ENCODE results near the gene LYPD6B.
A peak's percentile ranks its signal among the peaks of the same experiment; 100 is the strongest.

LYPD6B gene

GRCh38 chr2:149076863-149077412 lies 38.4 kb downstream of the LYPD6B start:
- peak; percentile 55 for DNase-seq (ENCODE audit: low spot score)

GRCh38 chr2:149077861-149078260 lies 39.4 kb downstream of the LYPD6B start:
- DNase-seq (ENCODE audit: low spot score), result no peak

- no peak for DNase-seq (ENCODE audit: low spot score)
Measured at GRCh38 chr2:149080099-149080498, 41.6 kb downstream of the LYPD6B start.

GRCh38 chr2:149080971-149081370 lies 42.5 kb downstream of the LYPD6B start:
- no peak for DNase-seq (ENCODE audit: low spot score)

- DNase-seq (ENCODE audit: low spot score), result no peak
Measured at GRCh38 chr2:149082079-149082478, 43.6 kb downstream of the LYPD6B start.

GRCh38 chr2:149082735-149083134 lies 44.2 kb downstream of the LYPD6B start:
- DNase-seq (ENCODE audit: low spot score), result no peak

GRCh38 chr2:149084924-149085795 lies 46.7 kb downstream of the LYPD6B start:
- DNase-seq (ENCODE audit: low spot score), result no peak

- no peak for DNase-seq (ENCODE audit: low spot score)
Measured at GRCh38 chr2:149087751-149088150, 49.3 kb downstream of the LYPD6B start.

- no peak for DNase-seq (ENCODE audit: low spot score)
Measured at GRCh38 chr2:149089068-149089467, 50.6 kb downstream of the LYPD6B start.

- no peak for DNase-seq (ENCODE audit: low spot score)
Measured at GRCh38 chr2:149090706-149091105, 52.2 kb downstream of the LYPD6B start.

GRCh38 chr2:149093579-149093978 lies 55.1 kb downstream of the LYPD6B start:
- no peak for DNase-seq (ENCODE audit: low spot score)

- no peak for DNase-seq (ENCODE audit: low spot score)
Measured at GRCh38 chr2:149094217-149095015, 55.9 kb downstream of the LYPD6B start.

- DNase-seq (ENCODE audit: low spot score), result no peak
Measured at GRCh38 chr2:149098701-149099100, 60.2 kb downstream of the LYPD6B start.

- DNase-seq (ENCODE audit: low spot score), result no peak
Measured at GRCh38 chr2:149099298-149099697, 60.8 kb downstream of the LYPD6B start.

GRCh38 chr2:149100739-149101699 lies 62.5 kb downstream of the LYPD6B start:
- DNase-seq (ENCODE audit: low spot score), result no peak

- no peak for DNase-seq (ENCODE audit: low spot score)
Measured at GRCh38 chr2:149101818-149102217, 63.3 kb downstream of the LYPD6B start.

GRCh38 chr2:149103081-149103620 lies 64.7 kb downstream of the LYPD6B start:
- DNase-seq (ENCODE audit: low spot score), result no peak

GRCh38 chr2:149104221-149104620 lies 65.7 kb downstream of the LYPD6B start:
- DNase-seq (ENCODE audit: low spot score), result no peak

GRCh38 chr2:149112068-149112467 lies 73.6 kb downstream of the LYPD6B start:
- DNase-seq (ENCODE audit: low spot score), result no peak

GRCh38 chr2:149112713-149113112 lies 74.2 kb downstream of the LYPD6B start:
- DNase-seq (ENCODE audit: low spot score), result no peak

GRCh38 chr2:149115781-149116180 lies 77.3 kb downstream of the LYPD6B start:
- DNase-seq (ENCODE audit: low spot score), result no peak
